NAMALWA (cell line): ENCODE measurements around the gene IL22.
"Not testable (repeated sequence)": the region's sequence is repeated elsewhere in the genome, so short reads cannot be mapped to it uniquely, and the experiment has no call there.

Experiments
- DNase-seq: peaks from one replicate; pipeline ENCODE4 v3.0.0-alpha.2; 2015; ENCODE audit warnings: low spot score

Gene IL22

DNA sequence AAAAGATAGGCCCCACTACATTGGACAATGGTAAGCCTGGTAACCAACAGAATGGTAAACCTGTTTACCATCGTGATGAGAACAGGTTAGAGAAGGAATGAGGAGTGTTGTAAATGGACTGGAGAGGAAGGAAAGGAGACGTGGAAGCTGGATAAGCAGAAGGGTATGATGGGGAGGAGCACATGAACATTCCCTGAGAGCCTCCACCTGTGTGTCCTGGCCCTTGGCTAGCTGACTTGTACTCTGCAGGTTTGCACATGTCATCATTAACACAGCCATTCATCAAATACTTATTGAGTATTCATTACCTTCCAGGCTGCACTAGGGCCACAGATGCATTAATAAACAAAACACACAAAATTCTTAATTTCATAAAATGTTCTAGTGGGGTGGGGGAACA is 23.4 kb downstream of the IL22 start:
- no peak for DNase-seq

DNA sequence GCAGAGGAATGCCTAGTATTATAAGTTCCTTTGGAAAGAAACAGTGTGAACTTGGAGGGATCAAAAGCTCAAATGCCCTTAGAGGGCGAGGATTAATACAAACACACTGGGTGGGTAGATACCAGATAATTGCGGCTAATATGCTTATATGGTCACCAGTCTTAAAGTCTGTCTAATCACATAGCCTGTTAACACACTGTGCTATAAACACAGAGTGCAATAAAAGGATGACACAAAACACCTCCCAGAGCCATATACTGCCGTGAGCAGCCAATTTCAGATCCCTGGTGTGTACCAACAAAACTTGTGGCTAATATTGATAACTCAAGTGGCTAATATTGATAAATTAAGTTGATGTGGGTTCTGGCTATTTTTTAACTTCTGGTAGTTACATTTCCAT is 26.0 kb downstream of the IL22 start:
- no peak for DNase-seq

DNA sequence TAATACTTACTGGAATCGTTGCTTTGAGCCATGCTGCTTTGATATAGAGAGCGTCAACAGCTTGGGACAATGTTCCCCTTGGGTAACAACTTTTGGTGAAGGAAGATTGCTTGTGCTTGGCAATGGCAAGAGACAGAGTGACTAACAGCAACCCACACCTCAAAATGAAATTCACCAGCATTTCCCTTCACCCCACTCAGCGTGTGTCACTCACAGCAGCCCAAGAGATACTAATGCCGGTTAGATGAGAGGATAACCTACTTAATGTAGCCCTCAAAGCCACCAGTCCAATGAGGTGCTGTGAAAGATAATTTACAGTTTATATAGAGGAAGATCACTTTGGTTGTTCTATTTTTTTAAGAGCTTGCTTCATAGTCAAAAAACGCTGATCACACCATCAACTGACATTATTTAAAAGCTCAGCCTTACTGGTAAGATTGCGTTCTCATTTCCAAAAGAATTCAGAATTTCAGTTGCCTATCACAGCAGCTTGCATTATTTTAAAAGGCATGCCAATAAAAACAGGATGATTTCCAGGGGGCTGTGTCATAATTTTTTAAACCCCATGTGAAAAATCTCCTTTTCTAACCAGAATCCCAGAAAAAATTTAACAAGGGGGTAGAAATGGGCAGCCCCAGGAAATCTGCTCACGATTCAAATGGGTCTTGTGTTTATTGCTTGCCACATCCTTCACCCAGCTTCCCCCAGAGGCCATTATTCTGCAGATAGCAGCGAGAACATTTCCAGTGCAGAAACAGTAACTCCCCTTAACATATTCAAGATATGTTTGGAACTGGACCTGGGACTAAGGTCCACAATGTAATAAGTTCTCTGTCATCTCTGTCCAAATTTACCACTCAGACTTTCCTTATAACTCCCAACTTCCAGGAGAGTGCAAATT is 27.6 kb downstream of the IL22 start, which contains the start of gene IL26:
TSS of gene IL26 (minus strand) at position 235 of the 901 bp plus-strand sequence. CDS start at position 181, 54 bp downstream.
- DNase-seq, result no peak

GRCh38 chr12:68224613-68225285 is 28.7 kb downstream of the IL22 start:
- no peak for DNase-seq

DNA sequence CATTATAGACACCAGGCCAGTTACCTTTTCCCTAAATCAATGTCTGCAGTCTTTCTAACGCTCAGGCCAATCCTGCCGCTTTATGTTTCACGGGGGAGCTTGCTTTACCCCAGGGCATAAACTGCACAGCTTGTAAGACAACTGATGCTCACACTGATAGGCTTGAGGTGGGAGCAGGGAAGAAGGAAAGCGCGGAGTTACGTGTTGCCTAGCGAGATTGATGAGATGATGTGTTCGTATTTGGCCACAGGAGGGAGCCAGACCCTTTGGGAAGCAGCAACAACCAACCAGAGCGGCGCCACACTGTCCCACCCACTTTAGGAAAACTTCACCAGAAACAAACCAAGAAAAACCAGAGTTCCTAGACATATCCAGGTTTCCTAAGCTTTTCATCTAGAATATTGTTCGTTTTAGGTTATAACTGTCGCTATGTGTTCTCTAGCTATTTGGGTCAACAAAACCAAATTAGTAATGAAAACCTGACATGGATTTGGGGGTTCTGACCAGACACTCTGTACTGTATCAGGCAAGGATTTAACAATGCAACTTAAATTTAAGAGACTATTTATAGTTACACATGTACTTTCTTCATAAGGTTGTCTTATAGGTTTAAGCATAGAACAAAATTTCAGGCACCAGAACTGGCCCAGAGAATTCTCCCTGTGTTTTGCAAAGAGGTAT is 30.2 kb downstream of the IL22 start:
- DNase-seq, result peak; percentile 86

DNA sequence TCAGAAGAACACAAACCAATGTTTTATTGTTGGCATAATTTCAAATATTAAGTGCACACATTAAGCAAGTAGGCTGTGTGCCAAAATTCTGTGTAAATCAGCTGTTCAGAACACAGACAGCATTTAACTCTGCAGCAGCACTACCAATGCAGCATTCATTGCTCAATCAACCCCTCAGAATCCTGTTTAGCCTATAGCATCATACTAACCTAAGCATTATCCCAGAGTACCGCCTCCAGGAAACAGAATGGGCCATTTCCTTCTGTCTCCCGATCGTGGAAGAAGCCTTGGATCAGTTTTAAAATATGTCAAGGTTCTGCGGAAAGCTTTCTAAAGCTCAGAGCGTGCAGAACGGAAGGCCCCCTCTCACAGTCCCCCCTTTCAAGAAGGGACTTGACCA is 31.1 kb downstream of the IL22 start:
- no peak for DNase-seq

DNA sequence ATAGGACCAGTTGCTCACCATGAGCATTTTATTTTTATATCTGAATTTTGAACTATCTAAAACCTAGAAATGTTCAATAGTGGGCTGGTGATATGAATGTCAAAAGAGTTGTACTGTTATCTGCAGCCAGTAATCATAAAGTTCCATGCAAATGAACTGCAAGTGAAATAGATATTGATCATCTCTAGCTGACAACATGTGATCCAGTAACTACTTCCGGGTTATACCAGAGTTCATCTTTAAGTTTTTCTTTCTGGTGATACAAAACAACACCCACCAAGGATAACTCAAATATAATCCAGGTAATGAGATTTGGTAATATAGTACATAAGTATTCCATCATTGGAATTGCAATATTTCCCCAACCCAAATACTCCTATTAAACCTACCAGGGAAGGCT is 31.9 kb downstream of the IL22 start:
- no peak for DNase-seq

GRCh38 chr12:68210875-68211274 is 42.5 kb downstream of the IL22 start:
- DNase-seq, result no peak

DNA sequence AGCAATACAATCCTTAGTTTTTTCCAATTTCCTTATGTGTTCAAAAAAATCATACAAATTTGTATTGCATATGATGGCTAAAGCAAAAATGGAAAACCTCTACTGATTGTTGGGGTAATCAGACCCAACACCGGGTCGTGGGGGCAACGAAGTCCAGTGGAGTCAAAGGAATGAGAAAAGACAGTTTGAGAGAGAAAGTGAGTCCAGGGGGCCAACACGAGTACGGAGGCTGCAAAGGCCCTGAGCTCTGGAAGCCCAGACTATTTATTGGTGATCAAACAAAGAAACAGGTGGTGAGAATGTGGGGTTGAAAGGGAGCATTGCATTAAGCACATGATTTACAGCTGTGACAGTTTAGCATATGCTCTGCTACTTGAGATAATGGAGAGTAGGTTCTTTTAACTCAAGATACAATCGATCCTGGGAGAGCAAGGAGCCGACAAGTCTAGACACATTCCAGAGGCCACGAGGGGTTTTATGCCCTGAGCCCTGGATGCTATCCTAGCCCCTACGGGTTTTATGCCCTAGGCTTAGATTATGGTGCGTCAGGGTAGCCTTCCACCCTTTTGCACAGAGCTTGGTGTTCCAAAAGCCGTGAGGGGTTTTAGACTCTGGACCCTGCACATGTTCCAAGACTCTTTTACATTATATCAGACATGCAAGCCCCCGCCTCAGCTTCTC is 44.2 kb downstream of the IL22 start:
- DNase-seq, result not testable (repeated sequence)

DNA sequence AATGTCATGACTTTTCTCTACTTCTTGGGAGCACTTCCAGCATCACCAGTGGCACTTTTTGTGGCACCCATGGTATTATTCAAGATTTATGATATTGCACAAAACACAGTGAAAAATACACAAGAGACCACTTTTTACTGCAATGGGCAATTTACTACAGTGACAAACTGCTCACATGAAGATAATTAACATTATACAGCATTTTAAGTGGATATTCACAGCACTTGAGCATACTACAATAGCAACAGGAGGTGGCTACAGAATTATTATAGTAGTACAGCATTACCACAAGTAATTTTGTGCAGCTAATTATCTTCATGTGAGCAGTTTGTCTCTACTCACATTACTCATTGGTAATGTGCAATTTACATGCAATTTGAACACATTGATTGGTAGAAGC is 46.1 kb downstream of the IL22 start:
- DNase-seq, result no peak

- no peak for DNase-seq
Observed at GRCh38 chr12:68206446-68206845, 47.0 kb downstream of the IL22 start.

DNA sequence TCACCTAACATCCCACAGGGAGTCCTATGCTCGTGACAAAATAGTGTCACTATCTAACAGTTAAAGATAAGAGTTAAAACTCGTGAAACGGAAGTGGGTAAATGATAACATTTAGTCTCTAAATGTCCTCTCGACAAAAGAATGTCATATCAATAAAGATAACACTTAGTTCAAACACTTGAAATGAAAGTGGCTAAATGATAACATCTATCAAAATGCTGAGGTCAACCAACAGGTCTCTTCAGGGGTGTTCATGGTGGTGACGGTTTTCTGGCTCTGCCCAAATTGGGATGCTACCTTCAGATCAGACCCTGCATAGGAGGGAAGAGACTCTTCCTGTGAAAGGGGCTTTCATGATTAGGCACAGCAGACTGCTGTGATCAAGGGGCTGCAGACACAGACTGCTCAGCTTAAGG is 49.9 kb downstream of the IL22 start:
- DNase-seq, result no peak

- no peak for DNase-seq
Observed at GRCh38 chr12:68200854-68201253, 52.5 kb downstream of the IL22 start.

GRCh38 chr12:68199127-68199526 is 54.3 kb downstream of the IL22 start:
- no peak for DNase-seq

- DNase-seq, result no peak
Observed at GRCh38 chr12:68198507-68199086, 54.8 kb downstream of the IL22 start.
